Activated naive CD4-positive, alpha-beta T cell treated with anti-CD3 and anti-CD28 coated beads, Interleukin-2, amount 50 U/mL, for 24 hours (primary cell): ENCODE results near the gene ZNF766.
A peak's percentile ranks its signal among the peaks of the same experiment; 100 is the strongest.
"Not testable (repeated sequence)": the region's sequence is repeated elsewhere in the genome, so short reads cannot be mapped to it uniquely, and the experiment has no call there.

Experiments used
- H3K27ac Mint-ChIP-seq: one replicate; pipeline ENCODE4 v1.8.0; 2021; ENCODE audit warnings: mild to moderate bottlenecking, mixed read lengths
- H3K27me3 Mint-ChIP-seq: one replicate; pipeline ENCODE4 v1.8.0; 2021; ENCODE audit warnings: mixed read lengths
- H3K36me3 Mint-ChIP-seq: one replicate; pipeline ENCODE4 v1.8.0; 2021; ENCODE audit warnings: mixed read lengths
- H3K4me1 Mint-ChIP-seq: one replicate; pipeline ENCODE4 v1.8.0; 2021; ENCODE audit warnings: mixed read lengths
- H3K4me3 Mint-ChIP-seq: one replicate; pipeline ENCODE4 v1.8.0; 2021; ENCODE audit warnings: mild to moderate bottlenecking, mixed read lengths
- H3K9me3 Mint-ChIP-seq: one replicate; pipeline ENCODE4 v1.8.0; 2021; ENCODE audit warnings: mixed read lengths

The ZNF766 gene

GRCh38 chr19:52248241-52248640, 21.1 kb upstream of the ZNF766 start:
- no peak overlapping the region for H3K27ac Mint-ChIP-seq
- no peaks in the 10 kb centered on the region for H3K27me3 Mint-ChIP-seq
- H3K4me3 Mint-ChIP-seq: no peak overlapping the region
- H3K9me3 Mint-ChIP-seq: no peaks in the 10 kb centered on the region
- no peaks in the 10 kb centered on the region for H3K36me3 Mint-ChIP-seq
- H3K4me1 Mint-ChIP-seq: no peaks in the 10 kb centered on the region

DNA sequence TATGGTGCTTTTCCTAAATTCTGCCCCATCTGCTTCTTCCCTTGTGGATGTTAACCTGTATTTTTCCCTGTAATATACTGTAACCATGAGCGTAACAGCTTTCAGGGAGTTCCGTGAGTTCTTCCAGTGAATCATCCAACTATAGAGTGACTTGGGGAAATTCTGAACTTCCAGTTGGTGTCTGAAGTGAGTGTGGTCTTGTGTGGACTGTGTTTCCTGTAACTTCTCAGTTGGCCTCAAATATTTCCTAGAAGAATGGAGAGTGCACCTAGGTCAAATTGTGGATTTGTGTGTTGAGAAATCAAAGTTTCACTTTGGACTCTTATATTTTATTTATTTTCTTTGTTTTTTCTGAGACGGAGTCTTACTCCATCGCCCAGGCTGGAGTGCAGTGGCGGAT, 11.0 kb upstream of the ZNF766 start:
- H3K4me3 Mint-ChIP-seq: no peak overlapping the region
- H3K36me3 Mint-ChIP-seq: peaks cover 4% of the 10 kb centered on the region
- H3K27ac Mint-ChIP-seq: no peak overlapping the region
- H3K9me3 Mint-ChIP-seq: no peaks in the 10 kb centered on the region
- no peaks in the 10 kb centered on the region for H3K4me1 Mint-ChIP-seq
- no peaks in the 10 kb centered on the region for H3K27me3 Mint-ChIP-seq

GRCh38 chr19:52265556-52265955, 3.8 kb upstream of the ZNF766 start:
- not testable (repeated sequence) for H3K27ac Mint-ChIP-seq, H3K9me3 Mint-ChIP-seq, H3K4me1 Mint-ChIP-seq, H3K27me3 Mint-ChIP-seq, H3K4me3 Mint-ChIP-seq
- peaks cover 11% of the 10 kb centered on the region for H3K36me3 Mint-ChIP-seq

DNA sequence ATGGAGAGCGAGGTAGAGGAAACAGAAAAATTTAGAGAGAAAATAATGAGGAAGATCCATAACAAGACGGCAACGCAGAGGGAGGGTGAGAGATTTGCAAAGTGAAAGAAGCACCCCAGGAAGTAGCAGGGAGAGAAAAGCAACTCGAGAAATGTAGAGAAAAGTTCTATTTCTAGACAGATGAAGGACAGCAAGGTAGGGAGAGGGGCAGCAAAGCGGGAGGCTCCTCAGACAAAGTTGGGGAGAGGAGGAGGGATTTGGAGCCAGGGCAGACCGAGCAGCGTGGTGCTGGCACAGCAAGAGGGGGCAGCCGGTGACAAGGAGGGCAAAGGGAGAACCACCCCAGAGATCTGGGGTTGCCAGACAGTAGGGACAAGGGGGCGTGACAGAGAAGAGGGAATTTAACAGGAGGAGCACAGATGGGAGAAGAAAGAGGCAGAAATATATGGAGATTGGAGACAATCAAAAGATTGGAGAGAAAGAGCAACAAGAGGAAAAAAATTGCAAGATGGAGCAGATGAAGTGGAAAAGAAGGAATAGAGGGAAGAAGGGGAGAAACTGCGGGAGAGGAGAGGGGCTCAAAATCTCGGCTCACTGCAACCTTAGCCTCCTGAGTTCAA, 989 bp downstream of the ZNF766 start:
- Mint-ChIP-seq H3K27ac (peak overlapping the region; percentile 97), H3K4me3 (peak overlapping the region; percentile 99), H3K9me3 (peaks cover 25% of the 10 kb centered on the region), H3K36me3 (peaks cover 36% of the 10 kb centered on the region), H3K4me1 (peaks cover 44% of the 10 kb centered on the region), H3K27me3 (no peaks in the 10 kb centered on the region)

GRCh38 chr19:52273301-52273700, 3.9 kb downstream of the ZNF766 start:
- Mint-ChIP-seq H3K27ac (no peak overlapping the region), H3K4me1 (peaks cover 52% of the 10 kb centered on the region), H3K27me3 (no peaks in the 10 kb centered on the region), H3K36me3 (peaks cover 54% of the 10 kb centered on the region), H3K4me3 (peak overlapping the region; percentile 42), H3K9me3 (peaks cover 31% of the 10 kb centered on the region)

DNA sequence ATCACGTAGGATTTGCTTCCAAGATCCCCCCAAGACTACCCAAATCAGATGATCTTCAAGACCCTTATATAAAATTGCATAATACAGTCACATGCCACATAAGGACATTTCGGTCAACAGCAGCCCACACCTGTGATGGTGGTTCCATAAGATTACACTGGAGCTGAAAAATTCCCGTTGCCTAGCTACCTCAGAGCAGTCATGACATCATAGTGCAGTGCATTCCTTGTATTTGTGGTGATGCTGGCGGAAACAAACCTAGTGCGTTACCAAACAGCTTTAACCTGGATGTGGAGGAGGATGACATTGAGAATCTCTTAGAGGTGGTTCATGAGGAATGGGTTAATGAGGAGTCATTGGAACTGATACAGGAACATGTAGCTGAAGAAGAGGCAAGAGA, 4.8 kb downstream of the ZNF766 start:
- no peak overlapping the region for H3K4me3 Mint-ChIP-seq
- peaks cover 55% of the 10 kb centered on the region for H3K4me1 Mint-ChIP-seq
- no peaks in the 10 kb centered on the region for H3K27me3 Mint-ChIP-seq
- peaks cover 36% of the 10 kb centered on the region for H3K9me3 Mint-ChIP-seq
- no peak overlapping the region for H3K27ac Mint-ChIP-seq
- peaks cover 62% of the 10 kb centered on the region for H3K36me3 Mint-ChIP-seq

GRCh38 chr19:52275988-52276387, 6.6 kb downstream of the ZNF766 start:
- H3K27me3 Mint-ChIP-seq: no peaks in the 10 kb centered on the region
- peaks cover 58% of the 10 kb centered on the region for H3K36me3 Mint-ChIP-seq
- peaks cover 44% of the 10 kb centered on the region for H3K4me1 Mint-ChIP-seq
- H3K27ac Mint-ChIP-seq: no peak overlapping the region
- H3K4me3 Mint-ChIP-seq: no peak overlapping the region
- peaks cover 36% of the 10 kb centered on the region for H3K9me3 Mint-ChIP-seq

- no peak overlapping the region for H3K27ac Mint-ChIP-seq
- H3K27me3 Mint-ChIP-seq: no peaks in the 10 kb centered on the region
- peaks cover 30% of the 10 kb centered on the region for H3K9me3 Mint-ChIP-seq
- peaks cover 31% of the 10 kb centered on the region for H3K4me1 Mint-ChIP-seq
- peaks cover 63% of the 10 kb centered on the region for H3K36me3 Mint-ChIP-seq
- no peak overlapping the region for H3K4me3 Mint-ChIP-seq
Measured at GRCh38 chr19:52277471-52277870, 8.1 kb downstream of the ZNF766 start.

GRCh38 chr19:52286256-52286655, 16.9 kb downstream of the ZNF766 start:
- no peak overlapping the region for H3K27ac Mint-ChIP-seq

GRCh38 chr19:52291781-52292180, 22.4 kb downstream of the ZNF766 start:
- Mint-ChIP-seq H3K27ac (no peak overlapping the region), H3K36me3 (peaks cover 39% of the 10 kb centered on the region), H3K4me3 (no peak overlapping the region), H3K27me3 (no peaks in the 10 kb centered on the region), H3K9me3 (peaks cover 19% of the 10 kb centered on the region), H3K4me1 (no peaks in the 10 kb centered on the region)

More at GRCh38 chr19:52286256-52286655, 16.9 kb downstream of the ZNF766 start:
- no peak overlapping the region for H3K4me3 Mint-ChIP-seq
- no peaks in the 10 kb centered on the region for H3K4me1 Mint-ChIP-seq
- peaks cover 19% of the 10 kb centered on the region for H3K9me3 Mint-ChIP-seq
- H3K27me3 Mint-ChIP-seq: no peaks in the 10 kb centered on the region
- peaks cover 72% of the 10 kb centered on the region for H3K36me3 Mint-ChIP-seq

DNA sequence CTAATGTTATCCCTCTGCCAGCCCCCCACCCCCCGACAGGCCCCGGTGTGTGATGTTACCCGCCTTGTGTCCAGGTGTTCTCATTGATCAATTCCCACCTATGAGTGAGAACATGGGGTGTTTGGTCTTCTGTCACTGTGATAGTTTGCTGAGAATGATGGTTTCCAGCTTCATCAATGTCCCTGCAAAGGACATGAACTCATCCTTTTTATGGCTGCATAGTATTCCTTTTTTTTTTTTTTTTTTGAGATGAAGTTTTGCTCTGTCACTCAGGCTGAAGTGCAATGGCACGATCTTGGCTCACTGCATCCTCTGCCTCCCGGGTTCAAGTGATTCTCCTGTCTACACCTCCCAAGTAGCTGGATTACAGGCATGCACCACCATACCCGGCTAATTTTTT, 23.6 kb downstream of the ZNF766 start:
- H3K27ac Mint-ChIP-seq, H3K4me3 Mint-ChIP-seq, H3K27me3 Mint-ChIP-seq, H3K4me1 Mint-ChIP-seq: not testable (repeated sequence)
- H3K36me3 Mint-ChIP-seq: peaks cover 35% of the 10 kb centered on the region
- peaks cover 13% of the 10 kb centered on the region for H3K9me3 Mint-ChIP-seq

GRCh38 chr19:52296400-52296772, 27.0 kb downstream of the ZNF766 start:
- Mint-ChIP-seq H3K4me1 (peaks cover 19% of the 10 kb centered on the region), H3K27me3 (no peaks in the 10 kb centered on the region), H3K9me3 (peaks cover 23% of the 10 kb centered on the region), H3K36me3 (peaks cover 41% of the 10 kb centered on the region), H3K4me3 (peak overlapping the region; percentile 82), H3K27ac (no peak overlapping the region)

GRCh38 chr19:52296773-52297600, 27.6 kb downstream of the ZNF766 start, which contains the start of gene ZNF480:
ZNF480 (plus strand) TSS chr19:52297169; CDS start chr19:52300413, 3,244 bp downstream.
- Mint-ChIP-seq H3K4me3 (peak within 1 kb of the TSS; percentile 96), H3K27me3 (no peaks in the 10 kb centered on the region), H3K27ac (peak within 1 kb of the TSS; percentile 99), H3K36me3 (peaks cover 44% of the 10 kb centered on the region), H3K4me1 (peaks cover 19% of the 10 kb centered on the region), H3K9me3 (peaks cover 28% of the 10 kb centered on the region)

GRCh38 chr19:52297601-52298364, 28.4 kb downstream of the ZNF766 start:
- H3K4me1 Mint-ChIP-seq: peaks cover 19% of the 10 kb centered on the region
- peak overlapping the region; percentile 96 for H3K4me3 Mint-ChIP-seq
- H3K9me3 Mint-ChIP-seq: peaks cover 26% of the 10 kb centered on the region
- H3K27me3 Mint-ChIP-seq: no peaks in the 10 kb centered on the region
- H3K36me3 Mint-ChIP-seq: peaks cover 48% of the 10 kb centered on the region
- H3K27ac Mint-ChIP-seq: peak overlapping the region; percentile 99

GRCh38 chr19:52307275-52307674, 37.9 kb downstream of the ZNF766 start:
- H3K27ac Mint-ChIP-seq: no peak overlapping the region
- no peaks in the 10 kb centered on the region for H3K27me3 Mint-ChIP-seq
- H3K9me3 Mint-ChIP-seq: peaks cover 6% of the 10 kb centered on the region
- peaks cover 63% of the 10 kb centered on the region for H3K36me3 Mint-ChIP-seq
- no peak overlapping the region for H3K4me3 Mint-ChIP-seq
- H3K4me1 Mint-ChIP-seq: no peaks in the 10 kb centered on the region

GRCh38 chr19:52322429-52322828, 53.0 kb downstream of the ZNF766 start:
- H3K4me1 Mint-ChIP-seq: no peaks in the 10 kb centered on the region
- peaks cover 60% of the 10 kb centered on the region for H3K36me3 Mint-ChIP-seq
- H3K4me3 Mint-ChIP-seq: no peak overlapping the region
- peaks cover 16% of the 10 kb centered on the region for H3K9me3 Mint-ChIP-seq
- H3K27me3 Mint-ChIP-seq: no peaks in the 10 kb centered on the region
- no peak overlapping the region for H3K27ac Mint-ChIP-seq
